HG02981 (cell line): ENCODE data around the gene BLACAT1.
"Not testable (repeated sequence)": the region's sequence is repeated elsewhere in the genome, so short reads cannot be mapped to it uniquely, and the experiment has no call there.

Experiments
- ATAC-seq: cut with Tn5 transposase; IDR thresholded peaks from one replicate; pipeline ENCODE4 v1.9.1; 2021; ENCODE audit warnings: mild to moderate bottlenecking, moderate library complexity; ENCODE audit not compliant: unreplicated experiment

The BLACAT1 gene

GRCh38 chr1:205421798-205422197, 34.0 kb downstream of the BLACAT1 start, which contains the start of gene LEMD1:
Gene LEMD1 (minus strand): TSS chr1:205422056. CDS start chr1:205420536, 1,520 bp downstream.
- ATAC-seq = no peak

GRCh38 chr1:205420938-205421337, 34.9 kb downstream of the BLACAT1 start:
- ATAC-seq = no peak

- ATAC-seq = no peak
These were observed 37.8 kb downstream of the BLACAT1 start for GRCh38 chr1:205417870-205418635.

- ATAC-seq = no peak
These were observed 39.5 kb downstream of the BLACAT1 start for GRCh38 chr1:205416322-205416721.

- no peak for ATAC-seq
These were observed 45.1 kb downstream of the BLACAT1 start for GRCh38 chr1:205410581-205411298.

- no peak for ATAC-seq
These were observed 47.9 kb downstream of the BLACAT1 start for GRCh38 chr1:205407970-205408369.

- not testable (repeated sequence) for ATAC-seq
These were observed 49.6 kb downstream of the BLACAT1 start for GRCh38 chr1:205406252-205406651.
